Lower leg skin (tissue), 4 donors: ENCODE measurements around the gene FOLR3. TPM values are rescaled to one million over a fixed set of nuclear protein-coding genes. Genes with fewer than 3 reads are reported as not detected.

ENCODE experiments used
- DNase-seq, 2 donors: peaks; one replicate each; pipeline ENCODE4 v3.0.0-alpha.2; 2019; ENCODE audit warnings: low spot score in 2 of 2
- H3K4me3 ChIP-seq: fragments of 200-600 bp; sonication (generic); 2 replicates; pipeline ENCODE4 v1.5.1; 2017; ENCODE audit warnings: mild to moderate bottlenecking, low read depth; ENCODE audit not compliant: poor library complexity, severe bottlenecking
- POLR2A ChIP-seq, 2 donors: fragments of 450-650 bp; IDR thresholded peaks; one replicate each; pipeline ENCODE4 v1.6.1; 2016 to 2017; ENCODE audit warnings: antibody characterized with exemption in 2 of 2, mild to moderate bottlenecking in 1 of 2, moderate library complexity in 1 of 2
- WGBS, 2 donors: methylation state at CpG; one replicate each; pipeline ENCODE4 v1.1.5; 2018; 5-methylcytosine and 5-hydroxymethylcytosine counted together
- intact Hi-C: fragments of 100-400 bp; cut with DNase I; formaldehyde crosslinking; loops from one replicate; pipeline ENCODE4 v1.15.0; 2023; ENCODE audit warnings: low total_unique reads
- total RNA-seq, 4 donors: library from RNA; depleted of rRNA; stranded (reverse); fragments of >200 nt; gene quantifications; one replicate each; pipeline ENCODE4 v1.1.0, GENCODE V29; 2016
- TF ChIP-seq, protein P1 (sequence below), 3 donors: fragments of 450-650 bp; IDR thresholded peaks; one replicate each; pipeline ENCODE4 v1.5.1; 2016; ENCODE audit warnings: antibody characterized with exemption in 3 of 3, mild to moderate bottlenecking in 3 of 3, moderate library complexity in 2 of 3

FOLR3 gene
- total RNA-seq, 4 donors from 2014 or later: 0.49 to 0.52 TPM; not detected in 2

DNA sequence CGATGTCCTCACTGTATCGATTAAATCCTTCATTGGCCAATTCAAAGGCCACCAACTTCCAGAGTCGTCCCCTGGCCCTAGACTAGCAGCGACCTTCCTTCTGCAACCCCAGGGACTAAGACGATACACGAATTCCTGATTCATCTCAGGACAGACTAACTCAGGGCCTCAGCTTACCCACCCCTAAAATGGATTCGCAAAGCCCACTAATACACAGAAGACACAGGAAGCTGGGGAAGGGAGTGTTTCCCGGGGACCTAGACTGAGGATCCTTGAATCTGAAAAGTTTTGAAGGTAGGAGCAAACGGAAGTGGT is 32.9 kb upstream of the FOLR3 start:
- WGBS, 2 donors: 1 to 2% methylated on average over 9 of the region's 9 CpGs

DNA sequence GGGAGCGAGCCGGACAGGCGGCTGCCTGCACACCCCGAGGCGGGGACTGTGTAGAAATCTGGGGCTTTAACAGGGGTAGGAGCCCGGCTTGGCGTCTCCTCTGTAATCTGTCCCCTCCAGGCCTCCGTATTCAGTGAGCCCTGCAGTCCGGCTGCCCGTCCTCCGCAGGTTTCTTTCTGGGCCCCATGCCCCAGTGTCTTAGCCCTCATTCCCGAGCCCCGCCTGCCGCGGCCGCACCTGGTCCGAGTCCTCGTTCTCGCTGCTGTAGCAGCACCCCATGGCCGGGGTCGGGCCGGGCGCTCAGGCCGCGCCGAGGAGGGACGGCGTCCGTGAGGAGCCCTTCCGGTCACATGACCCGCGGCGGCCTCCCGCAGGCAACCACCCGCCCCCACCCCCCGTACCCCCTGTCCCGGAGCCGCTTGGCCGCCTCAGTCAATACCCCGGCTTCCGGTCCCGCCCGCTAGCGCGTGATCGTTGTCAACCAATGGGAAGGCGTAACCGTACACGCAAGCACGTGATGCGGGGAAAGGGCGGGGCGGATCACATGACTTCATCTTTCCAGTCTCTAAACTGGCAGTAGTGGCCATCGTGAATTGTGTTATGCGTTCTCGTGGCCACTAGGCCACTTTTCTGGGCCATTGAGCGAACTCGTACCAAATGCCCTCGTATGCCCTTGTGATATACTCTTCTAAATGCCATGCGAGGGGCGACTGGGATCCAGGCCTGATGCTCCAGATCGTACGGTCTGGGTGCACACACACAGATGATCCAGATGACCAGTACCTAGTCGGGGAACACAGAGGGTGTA is 32.4 kb upstream of the FOLR3 start, which contains the start of gene LAMTOR1:
Gene LAMTOR1, minus strand, starts transcription at position 352 of the 808 bp plus-strand sequence. Its CDS starts 73 bp downstream, at position 279.
- peak within 1 kb of the TSS; percentile 68 for H3K4me3 ChIP-seq
- peak; percentile 100 for DNase-seq
- TF ChIP-seq POLR2A (IDR thresholded peaks at IDR 0.05): peak in 1 of 2 donors; percentile 24
- TF ChIP-seq, protein P1, sequence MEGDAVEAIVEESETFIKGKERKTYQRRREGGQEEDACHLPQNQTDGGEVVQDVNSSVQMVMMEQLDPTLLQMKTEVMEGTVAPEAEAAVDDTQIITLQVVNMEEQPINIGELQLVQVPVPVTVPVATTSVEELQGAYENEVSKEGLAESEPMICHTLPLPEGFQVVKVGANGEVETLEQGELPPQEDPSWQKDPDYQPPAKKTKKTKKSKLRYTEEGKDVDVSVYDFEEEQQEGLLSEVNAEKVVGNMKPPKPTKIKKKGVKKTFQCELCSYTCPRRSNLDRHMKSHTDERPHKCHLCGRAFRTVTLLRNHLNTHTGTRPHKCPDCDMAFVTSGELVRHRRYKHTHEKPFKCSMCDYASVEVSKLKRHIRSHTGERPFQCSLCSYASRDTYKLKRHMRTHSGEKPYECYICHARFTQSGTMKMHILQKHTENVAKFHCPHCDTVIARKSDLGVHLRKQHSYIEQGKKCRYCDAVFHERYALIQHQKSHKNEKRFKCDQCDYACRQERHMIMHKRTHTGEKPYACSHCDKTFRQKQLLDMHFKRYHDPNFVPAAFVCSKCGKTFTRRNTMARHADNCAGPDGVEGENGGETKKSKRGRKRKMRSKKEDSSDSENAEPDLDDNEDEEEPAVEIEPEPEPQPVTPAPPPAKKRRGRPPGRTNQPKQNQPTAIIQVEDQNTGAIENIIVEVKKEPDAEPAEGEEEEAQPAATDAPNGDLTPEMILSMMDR (IDR thresholded peaks at IDR 0.05): no peak
- intact Hi-C loops: no loop called here
- WGBS, 2 donors: 3% methylated on average over 39 to 55 of the region's 64 CpGs

More for the DNA sequence above, 32.9 kb upstream of the FOLR3 start:
- no peak for DNase-seq
- H3K4me3 ChIP-seq: peak overlapping the region; percentile 68
- intact Hi-C loops: no loop called here
- TF ChIP-seq, protein P1 (IDR thresholded peaks at IDR 0.05): no peak
- no peak for TF ChIP-seq POLR2A (IDR thresholded peaks at IDR 0.05)

DNA sequence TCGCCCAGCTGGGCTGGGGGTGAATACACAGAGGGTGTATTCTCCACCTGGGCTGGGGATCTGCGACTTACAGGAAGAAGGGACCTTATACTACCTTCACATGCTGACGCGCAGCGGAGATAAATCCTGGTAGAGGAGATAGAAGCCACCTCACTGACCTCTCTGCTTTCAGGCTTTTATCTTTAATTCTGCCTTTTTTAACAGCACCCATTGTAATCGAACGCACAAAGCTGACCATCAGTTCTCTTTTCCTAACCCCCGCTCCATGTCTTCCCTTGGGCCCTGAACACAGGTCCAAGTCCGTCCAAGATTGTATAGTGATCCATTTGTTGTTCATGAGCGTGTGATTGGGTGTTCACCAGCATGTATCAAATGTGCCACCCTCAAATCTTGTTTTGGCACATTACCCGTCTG is 31.8 kb upstream of the FOLR3 start:
- intact Hi-C loops: no loop called here
- H3K4me3 ChIP-seq: no peak overlapping the region
- TF ChIP-seq, protein P1 (IDR thresholded peaks at IDR 0.05): no peak
- no peak for TF ChIP-seq POLR2A (IDR thresholded peaks at IDR 0.05)
- 78 to 84% methylated on average over 11 of the region's 11 CpGs for WGBS, 2 donors
- DNase-seq: no peak

DNA sequence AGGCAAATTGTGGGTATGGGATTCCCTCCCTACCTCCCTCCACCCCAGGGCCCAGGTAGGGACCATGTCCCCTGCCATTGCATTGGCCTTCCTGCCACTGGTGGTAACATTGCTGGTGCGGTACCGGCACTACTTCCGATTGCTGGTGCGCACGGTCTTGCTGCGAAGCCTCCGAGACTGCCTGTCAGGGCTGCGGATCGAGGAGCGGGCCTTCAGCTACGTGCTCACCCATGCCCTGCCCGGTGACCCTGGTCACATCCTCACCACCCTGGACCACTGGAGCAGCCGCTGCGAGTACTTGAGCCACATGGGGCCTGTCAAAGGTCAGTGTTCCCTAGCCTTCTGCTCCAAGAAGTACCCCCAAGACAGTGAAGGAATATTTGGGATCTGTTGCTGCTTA is 29.6 kb upstream of the FOLR3 start, which contains the start of gene TOMT:
Gene TOMT, plus strand, starts transcription at position 37 of the 400 bp plus-strand sequence. Its CDS starts 28 bp downstream, at position 65.
- intact Hi-C loops: no loop called here
- no peak for DNase-seq
- H3K4me3 ChIP-seq: no peak within 1 kb of the TSS
- TF ChIP-seq, protein P1 (IDR thresholded peaks at IDR 0.05): no peak
- no peak for TF ChIP-seq POLR2A (IDR thresholded peaks at IDR 0.05)
- WGBS, 2 donors: 92 to 98% methylated on average over 13 to 14 of the region's 14 CpGs

DNA sequence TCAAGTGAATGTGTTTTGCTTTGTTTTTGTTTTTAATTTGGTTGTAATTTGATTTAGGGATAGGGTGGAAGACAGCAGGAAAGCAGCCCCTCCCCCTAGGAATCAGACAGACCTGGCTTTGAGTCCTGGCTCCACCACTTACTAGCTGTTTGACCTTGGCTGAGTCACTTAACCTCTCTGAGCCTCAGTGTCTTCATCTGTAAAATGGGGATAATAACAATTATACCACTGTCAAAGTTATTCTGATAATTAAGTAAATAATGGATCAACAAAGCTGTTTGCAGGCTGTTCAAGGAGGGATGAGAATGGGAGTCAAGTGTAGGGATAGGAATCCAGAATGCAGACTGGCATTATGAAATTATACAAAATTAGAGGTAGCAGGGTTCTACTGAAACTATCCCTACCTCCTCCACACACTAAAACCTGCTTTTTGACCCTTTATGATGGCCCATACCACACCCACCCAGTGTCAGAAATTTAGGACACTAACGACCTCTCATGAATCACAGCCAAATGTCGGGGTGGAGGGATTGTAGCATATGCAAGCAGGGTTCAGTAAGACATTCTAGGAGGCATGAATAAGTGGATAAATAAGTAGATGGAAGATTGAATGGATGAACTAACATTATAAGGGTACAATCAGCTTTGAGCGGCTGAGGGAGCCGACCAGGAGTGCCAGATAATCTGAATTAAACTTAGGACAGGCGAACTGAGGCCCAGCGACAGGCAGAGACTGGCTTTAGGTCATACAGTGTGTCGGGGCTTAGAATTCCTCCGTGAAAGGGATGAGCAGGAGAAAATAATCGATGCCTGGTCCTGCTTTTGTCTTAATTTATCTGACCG is 24.0 kb upstream of the FOLR3 start:
- TF ChIP-seq POLR2A (IDR thresholded peaks at IDR 0.05): no peak
- TF ChIP-seq, protein P1 (IDR thresholded peaks at IDR 0.05): no peak
- intact Hi-C loops: no loop called here
- no peak overlapping the region for H3K4me3 ChIP-seq
- no peak for DNase-seq
- 1 to 2% methylated on average over 10 of the region's 10 CpGs for WGBS, 2 donors
